ENCODE results near the gene RFTN1. TPM values are rescaled to one million over a fixed set of nuclear protein-coding genes. Genes with fewer than 3 reads are reported as not detected.
A peak's percentile ranks its signal among the peaks of the same experiment; 100 is the strongest.

The RFTN1 gene
- total and polyA plus RNA-seq, 10 of the 15 experiments (the other 5 are each of a cell fraction or from before 2014, with no cell fraction given), result 20.6 to 213 (median 147) TPM

DNA sequence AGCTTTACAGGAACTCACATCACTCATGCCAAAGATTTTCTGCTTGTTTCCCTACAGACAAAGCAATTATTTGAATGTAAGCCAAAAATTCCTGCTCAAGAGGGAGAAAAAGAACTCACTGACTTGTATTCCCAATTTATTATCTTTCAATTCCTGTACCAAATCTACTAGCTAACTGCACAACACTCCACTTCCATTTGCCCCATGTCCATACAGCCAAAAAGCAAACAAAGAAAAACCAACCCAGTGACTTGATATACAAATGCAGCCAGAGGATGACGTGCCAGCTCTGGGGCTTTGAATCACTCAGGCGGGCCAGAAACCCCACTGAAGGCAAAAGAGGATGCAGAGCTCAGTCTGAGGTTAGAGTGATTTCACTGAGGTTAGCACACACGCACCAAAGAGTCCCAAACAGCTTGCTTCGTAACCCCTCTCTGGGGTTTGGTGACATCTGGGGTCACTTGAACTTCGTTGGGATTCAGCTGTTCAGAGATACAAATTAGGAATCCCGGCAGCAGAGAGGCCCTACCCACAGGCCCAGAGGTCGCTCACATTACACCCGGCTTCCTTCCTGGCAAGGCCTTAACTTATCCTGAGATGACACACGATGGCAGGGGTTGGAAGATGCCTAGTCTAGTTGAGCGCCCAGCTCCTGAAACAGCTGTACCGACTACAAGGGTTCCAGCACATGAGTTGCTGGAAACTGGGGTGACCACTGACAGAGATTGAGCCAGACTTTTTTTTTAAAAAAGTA lies 1.6 kb downstream of the RFTN1 start (continued):
- TF ChIP-seq, protein P1, sequence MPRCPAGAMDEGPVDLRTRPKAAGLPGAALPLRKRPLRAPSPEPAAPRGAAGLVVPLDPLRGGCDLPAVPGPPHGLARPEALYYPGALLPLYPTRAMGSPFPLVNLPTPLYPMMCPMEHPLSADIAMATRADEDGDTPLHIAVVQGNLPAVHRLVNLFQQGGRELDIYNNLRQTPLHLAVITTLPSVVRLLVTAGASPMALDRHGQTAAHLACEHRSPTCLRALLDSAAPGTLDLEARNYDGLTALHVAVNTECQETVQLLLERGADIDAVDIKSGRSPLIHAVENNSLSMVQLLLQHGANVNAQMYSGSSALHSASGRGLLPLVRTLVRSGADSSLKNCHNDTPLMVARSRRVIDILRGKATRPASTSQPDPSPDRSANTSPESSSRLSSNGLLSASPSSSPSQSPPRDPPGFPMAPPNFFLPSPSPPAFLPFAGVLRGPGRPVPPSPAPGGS (IDR thresholded peaks at IDR 0.05; ENCODE audit: borderline replicate concordance, insufficient read depth, low read depth, low read length, poor library complexity, severe bottlenecking), result peak; percentile 93
- TF ChIP-seq, protein P2, sequence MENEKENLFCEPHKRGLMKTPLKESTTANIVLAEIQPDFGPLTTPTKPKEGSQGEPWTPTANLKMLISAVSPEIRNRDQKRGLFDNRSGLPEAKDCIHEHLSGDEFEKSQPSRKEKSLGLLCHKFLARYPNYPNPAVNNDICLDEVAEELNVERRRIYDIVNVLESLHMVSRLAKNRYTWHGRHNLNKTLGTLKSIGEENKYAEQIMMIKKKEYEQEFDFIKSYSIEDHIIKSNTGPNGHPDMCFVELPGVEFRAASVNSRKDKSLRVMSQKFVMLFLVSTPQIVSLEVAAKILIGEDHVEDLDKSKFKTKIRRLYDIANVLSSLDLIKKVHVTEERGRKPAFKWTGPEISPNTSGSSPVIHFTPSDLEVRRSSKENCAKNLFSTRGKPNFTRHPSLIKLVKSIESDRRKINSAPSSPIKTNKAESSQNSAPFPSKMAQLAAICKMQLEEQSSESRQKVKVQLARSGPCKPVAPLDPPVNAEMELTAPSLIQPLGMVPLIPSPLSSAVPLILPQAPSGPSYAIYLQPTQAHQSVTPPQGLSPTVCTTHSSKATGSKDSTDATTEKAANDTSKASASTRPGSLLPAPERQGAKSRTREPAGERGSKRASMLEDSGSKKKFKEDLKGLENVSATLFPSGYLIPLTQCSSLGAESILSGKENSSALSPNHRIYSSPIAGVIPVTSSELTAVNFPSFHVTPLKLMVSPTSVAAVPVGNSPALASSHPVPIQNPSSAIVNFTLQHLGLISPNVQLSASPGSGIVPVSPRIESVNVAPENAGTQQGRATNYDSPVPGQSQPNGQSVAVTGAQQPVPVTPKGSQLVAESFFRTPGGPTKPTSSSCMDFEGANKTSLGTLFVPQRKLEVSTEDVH (IDR thresholded peaks at IDR 0.05; ENCODE audit: low read depth, partially characterized antibody), result peak; percentile 63
- TF ChIP-seq BCL11A (IDR thresholded peaks at IDR 0.05; ENCODE audit: low read depth, low read length), result peak; percentile 98
- no peak for TF ChIP-seq NFYB (IDR thresholded peaks at IDR 0.05; ENCODE audit: insufficient read depth, low read depth, low read length)
- TF ChIP-seq, protein P3, sequence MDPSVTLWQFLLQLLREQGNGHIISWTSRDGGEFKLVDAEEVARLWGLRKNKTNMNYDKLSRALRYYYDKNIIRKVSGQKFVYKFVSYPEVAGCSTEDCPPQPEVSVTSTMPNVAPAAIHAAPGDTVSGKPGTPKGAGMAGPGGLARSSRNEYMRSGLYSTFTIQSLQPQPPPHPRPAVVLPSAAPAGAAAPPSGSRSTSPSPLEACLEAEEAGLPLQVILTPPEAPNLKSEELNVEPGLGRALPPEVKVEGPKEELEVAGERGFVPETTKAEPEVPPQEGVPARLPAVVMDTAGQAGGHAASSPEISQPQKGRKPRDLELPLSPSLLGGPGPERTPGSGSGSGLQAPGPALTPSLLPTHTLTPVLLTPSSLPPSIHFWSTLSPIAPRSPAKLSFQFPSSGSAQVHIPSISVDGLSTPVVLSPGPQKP (IDR thresholded peaks at IDR 0.05; ENCODE audit: low read depth, low read length), result no peak
- peak; percentile 96 for TF ChIP-seq TBL1XR1 (IDR thresholded peaks at IDR 0.05; ENCODE audit: low read depth, low read length)
- TF ChIP-seq, protein P4, sequence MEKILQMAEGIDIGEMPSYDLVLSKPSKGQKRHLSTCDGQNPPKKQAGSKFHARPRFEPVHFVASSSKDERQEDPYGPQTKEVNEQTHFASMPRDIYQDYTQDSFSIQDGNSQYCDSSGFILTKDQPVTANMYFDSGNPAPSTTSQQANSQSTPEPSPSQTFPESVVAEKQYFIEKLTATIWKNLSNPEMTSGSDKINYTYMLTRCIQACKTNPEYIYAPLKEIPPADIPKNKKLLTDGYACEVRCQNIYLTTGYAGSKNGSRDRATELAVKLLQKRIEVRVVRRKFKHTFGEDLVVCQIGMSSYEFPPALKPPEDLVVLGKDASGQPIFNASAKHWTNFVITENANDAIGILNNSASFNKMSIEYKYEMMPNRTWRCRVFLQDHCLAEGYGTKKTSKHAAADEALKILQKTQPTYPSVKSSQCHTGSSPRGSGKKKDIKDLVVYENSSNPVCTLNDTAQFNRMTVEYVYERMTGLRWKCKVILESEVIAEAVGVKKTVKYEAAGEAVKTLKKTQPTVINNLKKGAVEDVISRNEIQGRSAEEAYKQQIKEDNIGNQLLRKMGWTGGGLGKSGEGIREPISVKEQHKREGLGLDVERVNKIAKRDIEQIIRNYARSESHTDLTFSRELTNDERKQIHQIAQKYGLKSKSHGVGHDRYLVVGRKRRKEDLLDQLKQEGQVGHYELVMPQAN (conservative IDR thresholded peaks at IDR 0.05), result peak; percentile 66; the same call in 1 of the 2 replicates
- no peak for TF ChIP-seq CREB1 (IDR thresholded peaks at IDR 0.05; ENCODE audit: low read depth)
- TF ChIP-seq, protein P5, sequence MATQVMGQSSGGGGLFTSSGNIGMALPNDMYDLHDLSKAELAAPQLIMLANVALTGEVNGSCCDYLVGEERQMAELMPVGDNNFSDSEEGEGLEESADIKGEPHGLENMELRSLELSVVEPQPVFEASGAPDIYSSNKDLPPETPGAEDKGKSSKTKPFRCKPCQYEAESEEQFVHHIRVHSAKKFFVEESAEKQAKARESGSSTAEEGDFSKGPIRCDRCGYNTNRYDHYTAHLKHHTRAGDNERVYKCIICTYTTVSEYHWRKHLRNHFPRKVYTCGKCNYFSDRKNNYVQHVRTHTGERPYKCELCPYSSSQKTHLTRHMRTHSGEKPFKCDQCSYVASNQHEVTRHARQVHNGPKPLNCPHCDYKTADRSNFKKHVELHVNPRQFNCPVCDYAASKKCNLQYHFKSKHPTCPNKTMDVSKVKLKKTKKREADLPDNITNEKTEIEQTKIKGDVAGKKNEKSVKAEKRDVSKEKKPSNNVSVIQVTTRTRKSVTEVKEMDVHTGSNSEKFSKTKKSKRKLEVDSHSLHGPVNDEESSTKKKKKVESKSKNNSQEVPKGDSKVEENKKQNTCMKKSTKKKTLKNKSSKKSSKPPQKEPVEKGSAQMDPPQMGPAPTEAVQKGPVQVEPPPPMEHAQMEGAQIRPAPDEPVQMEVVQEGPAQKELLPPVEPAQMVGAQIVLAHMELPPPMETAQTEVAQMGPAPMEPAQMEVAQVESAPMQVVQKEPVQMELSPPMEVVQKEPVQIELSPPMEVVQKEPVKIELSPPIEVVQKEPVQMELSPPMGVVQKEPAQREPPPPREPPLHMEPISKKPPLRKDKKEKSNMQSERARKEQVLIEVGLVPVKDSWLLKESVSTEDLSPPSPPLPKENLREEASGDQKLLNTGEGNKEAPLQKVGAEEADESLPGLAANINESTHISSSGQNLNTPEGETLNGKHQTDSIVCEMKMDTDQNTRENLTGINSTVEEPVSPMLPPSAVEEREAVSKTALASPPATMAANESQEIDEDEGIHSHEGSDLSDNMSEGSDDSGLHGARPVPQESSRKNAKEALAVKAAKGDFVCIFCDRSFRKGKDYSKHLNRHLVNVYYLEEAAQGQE (IDR thresholded peaks at IDR 0.05; ENCODE audit: low read depth, low read length), result peak; percentile 44; the same call in 1 of the 2 replicates
- no peak for TF ChIP-seq SREBF2 (IDR thresholded peaks at IDR 0.05; ENCODE audit: low read length)
- no peak; the same call in 1 of the 2 replicates for TF ChIP-seq BACH1 (IDR thresholded peaks at IDR 0.05; ENCODE audit: borderline replicate concordance)
- no peak for TF ChIP-seq RFX5 (IDR thresholded peaks at IDR 0.05; ENCODE audit: low read depth, low read length)
- TF ChIP-seq NR2C2 (IDR thresholded peaks at IDR 0.05; ENCODE audit: borderline replicate concordance, control insufficient read depth, insufficient read length, low read depth), result no peak
- no peak for TF ChIP-seq YBX1 (IDR thresholded peaks at IDR 0.05)
- TF ChIP-seq YY1 (IDR thresholded peaks at IDR 0.05; ENCODE audit: low read depth, low read length), result no peak; the same call in 1 of the 2 replicates
- peak; percentile 77 for TF ChIP-seq POLR2AphosphoS2 (IDR thresholded peaks at IDR 0.05; ENCODE audit: low read depth, low read length)
- TF ChIP-seq ZNF384 (IDR thresholded peaks at IDR 0.05; ENCODE audit: borderline replicate concordance, low read depth, low read length), result 0 out of 2 replicates have a peak, but pooled peaks have one; percentile 42
- peak; percentile 91 for TF ChIP-seq MEF2A (IDR thresholded peaks at IDR 0.05; ENCODE audit: insufficient read depth, low read depth, low read length)
